Gastroesophageal sphincter (tissue), 4 donors: ENCODE measurements around the gene FAM83F. TPM values are rescaled to one million over a fixed set of nuclear protein-coding genes. Genes with fewer than 3 reads are reported as not detected.

ENCODE experiments used
- ATAC-seq: fragments of 150-250 bp; one replicate; pipeline ENCODE4 v1.9.1; 2016; ENCODE audit warnings: mild to moderate bottlenecking, moderate library complexity
- H3K27ac ChIP-seq, 4 donors: fragments of 200-600 bp; sonication (generic) in 3 of 4; 1 replicate in 3 of 4; 2 replicates in 1 of 4; pipeline ENCODE4 v1.5.1; 2016 to 2019
- H3K27me3 ChIP-seq: fragments of 200-600 bp; sonication (generic); one replicate; pipeline ENCODE4 v1.5.1; 2019
- H3K36me3 ChIP-seq, 2 donors: fragments of 200-600 bp; sonication (generic); one replicate each; pipeline ENCODE4 v1.5.1; 2019; ENCODE audit warnings: control low read depth in 1 of 2
- H3K4me1 ChIP-seq, 3 donors: fragments of 200-600 bp; sonication (generic); 1 replicate in 2 of 3; 2 replicates in 1 of 3; pipeline ENCODE4 v1.5.1; 2016 to 2019; ENCODE audit warnings: control low read depth in 2 of 3
- H3K4me3 ChIP-seq, 2 donors: fragments of 200-600 bp; sonication (generic); one replicate each; pipeline ENCODE4 v1.5.1; 2019; ENCODE audit warnings: mild to moderate bottlenecking in 1 of 2, moderate library complexity in 1 of 2
- H3K9me3 ChIP-seq, 3 donors: fragments of 200-600 bp; sonication (generic); one replicate each; pipeline ENCODE4 v1.5.1; 2017 to 2019; ENCODE audit warnings: control low read depth in 2 of 3
- CTCF ChIP-seq, 4 experiments: fragments of 200-600 bp in 2 of 4; fragments of 450-650 bp in 2 of 4; sonication (generic) in 1 of 4; IDR thresholded peaks; one replicate each; pipeline ENCODE4 v1.5.1; 2017 to 2019; ENCODE audit warnings: antibody characterized with exemption in 4 of 4, mild to moderate bottlenecking in 2 of 4, moderate library complexity in 2 of 4
- EP300 ChIP-seq: sonication (generic); formaldehyde crosslinking; IDR thresholded peaks from one replicate; pipeline ENCODE4 v1.6.1; 2017; ENCODE audit warnings: antibody characterized with exemption, mild to moderate bottlenecking
- POLR2A ChIP-seq, 2 donors: fragments of 450-650 bp; IDR thresholded peaks; one replicate each; pipeline ENCODE4 v1.6.1; 2017; ENCODE audit warnings: antibody characterized with exemption in 2 of 2, mild to moderate bottlenecking in 2 of 2, moderate library complexity in 1 of 2
- POLR2AphosphoS5 ChIP-seq: sonication (generic); formaldehyde crosslinking; IDR thresholded peaks from one replicate; pipeline ENCODE4 v1.6.1; 2017; ENCODE audit warnings: antibody characterized with exemption
- WGBS, 2 donors: methylation state at CpG; one replicate each; pipeline ENCODE4 v1.1.5; 2018; ENCODE audit warnings: low coverage in 1 of 2; 5-methylcytosine and 5-hydroxymethylcytosine counted together
- total RNA-seq, 4 donors: library from RNA; depleted of rRNA; stranded (reverse); fragments of >200 nt; gene quantifications; one replicate each; pipeline ENCODE4 v1.1.0, GENCODE V29; 2016

Gene FAM83F
- total RNA-seq, 4 donors from 2014 or later, result 0.46 to 4.2 (median 0.81) TPM

- WGBS, 2 donors, result 75 to 77% methylated on average over 7 to 9 of the region's 9 CpGs
- H3K4me1 ChIP-seq, result peaks cover 4 to 69% (median 15%) of the 10 kb centered on the region in 3 donors
Measured at GRCh38 chr22:40046126-40046525, 51.4 kb downstream of the FAM83F start.

DNA sequence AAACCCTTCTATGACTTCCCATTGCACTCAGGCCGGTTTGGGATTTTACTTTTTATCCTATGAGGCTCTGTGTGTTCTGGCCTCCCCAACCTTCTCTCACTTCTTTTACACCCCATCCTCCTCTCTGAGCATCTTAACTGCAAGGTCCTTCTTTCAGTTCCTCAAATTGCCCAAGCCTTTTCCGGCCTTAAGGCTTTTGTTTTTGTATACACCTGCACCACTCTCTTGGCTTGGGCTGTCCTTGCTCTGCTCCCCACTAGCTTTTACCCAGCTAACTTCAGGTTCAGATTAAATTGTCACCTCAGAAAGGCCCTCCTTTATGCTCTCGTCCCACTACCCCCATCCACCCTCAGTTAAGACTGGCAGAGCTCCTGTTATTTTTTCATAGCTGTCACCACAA, 55.5 kb downstream of the FAM83F start:
- ATAC-seq, result no peak
- Histone ChIP-seq H3K27me3 (no peaks in the 10 kb centered on the region), H3K27ac (no peak overlapping the region), H3K4me3 (no peak overlapping the region), H3K36me3 (no peaks in the 10 kb centered on the region), H3K9me3 (no peaks in the 10 kb centered on the region), H3K4me1 (peaks cover 0 to 71% (median 5%) of the 10 kb centered on the region in 3 donors)
- TF ChIP-seq CTCF (IDR thresholded peaks at IDR 0.05), result no peak
- TF ChIP-seq POLR2A (IDR thresholded peaks at IDR 0.05), result no peak
- no peak for TF ChIP-seq EP300
- no peak for TF ChIP-seq POLR2AphosphoS5
- 78 to 84% methylated on average over 2 to 3 of the region's 3 CpGs for WGBS, 2 donors

More at GRCh38 chr22:40046126-40046525, 51.4 kb downstream of the FAM83F start:
- Histone ChIP-seq H3K9me3 (no peaks in the 10 kb centered on the region), H3K4me3 (peak overlapping the region in 1 of 2 donors; percentile 81), H3K36me3 (no peaks in the 10 kb centered on the region), H3K27ac (peak overlapping the region in 1 of 4 donors; percentile 96), H3K27me3 (no peaks in the 10 kb centered on the region)
- no peak for ATAC-seq
- no peak for TF ChIP-seq POLR2A (IDR thresholded peaks at IDR 0.05)
- no peak for TF ChIP-seq CTCF (IDR thresholded peaks at IDR 0.05)
- no peak for TF ChIP-seq POLR2AphosphoS5
- TF ChIP-seq EP300, result no peak

DNA sequence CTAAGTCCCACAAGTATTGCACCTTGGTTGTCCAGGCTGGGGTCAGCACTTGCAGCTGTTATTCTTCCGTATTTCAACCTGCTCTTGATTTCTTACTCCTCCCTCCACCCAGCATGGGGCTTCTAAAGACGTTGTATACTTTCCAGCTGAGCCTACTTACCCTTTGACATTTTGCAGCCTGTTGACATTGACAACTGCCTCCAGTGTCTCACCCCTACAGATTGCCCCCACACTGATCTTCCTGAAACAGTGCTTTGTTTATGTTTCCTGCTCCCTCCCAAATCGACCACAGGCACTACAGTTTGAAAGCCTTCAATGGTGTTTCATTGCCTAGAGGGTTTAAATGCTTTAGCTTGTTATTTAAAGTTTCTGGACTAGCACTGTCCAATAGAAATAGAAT, 56.6 kb downstream of the FAM83F start:
- Histone ChIP-seq H3K4me1 (peaks cover 0 to 73% (median 0%) of the 10 kb centered on the region in 3 donors), H3K9me3 (no peaks in the 10 kb centered on the region), H3K27ac (no peak overlapping the region), H3K36me3 (no peaks in the 10 kb centered on the region), H3K27me3 (no peaks in the 10 kb centered on the region), H3K4me3 (no peak overlapping the region)
- TF ChIP-seq CTCF (IDR thresholded peaks at IDR 0.05) (no peak), POLR2AphosphoS5 (no peak), POLR2A (IDR thresholded peaks at IDR 0.05) (no peak), EP300 (no peak)
- ATAC-seq, result no peak
- WGBS, 2 donors, result 8 to 29% methylated on average over 2 to 3 of the region's 3 CpGs

DNA sequence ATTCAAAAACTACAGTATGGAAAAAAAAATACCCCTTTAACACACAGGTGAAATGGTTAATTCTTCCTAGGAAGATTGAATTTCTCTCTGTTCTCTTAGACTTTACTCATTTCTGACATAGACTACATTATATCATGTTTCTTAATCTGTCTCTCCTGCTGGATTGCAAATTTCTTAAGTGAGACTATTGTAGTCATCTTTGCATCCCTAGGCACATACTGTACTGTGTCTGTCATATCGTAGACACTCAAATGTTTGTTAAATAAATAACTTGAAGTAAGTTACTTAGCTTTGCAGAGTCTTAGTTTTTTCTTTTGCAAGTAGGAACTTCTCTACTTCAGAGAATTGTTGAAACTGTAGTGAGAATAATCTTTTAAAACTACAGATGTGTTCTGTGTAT, 58.7 kb downstream of the FAM83F start:
- Histone ChIP-seq H3K4me3 (no peak overlapping the region), H3K36me3 (no peaks in the 10 kb centered on the region), H3K27me3 (no peaks in the 10 kb centered on the region), H3K4me1 (peaks cover 0 to 65% (median 0%) of the 10 kb centered on the region in 3 donors), H3K9me3 (no peaks in the 10 kb centered on the region), H3K27ac (no peak overlapping the region)
- no peak for ATAC-seq
- TF ChIP-seq EP300 (no peak), POLR2A (IDR thresholded peaks at IDR 0.05) (no peak), POLR2AphosphoS5 (no peak), CTCF (IDR thresholded peaks at IDR 0.05) (no peak)
- 40 to 89% methylated on average over 1 of the region's 1 CpG for WGBS, 2 donors

DNA sequence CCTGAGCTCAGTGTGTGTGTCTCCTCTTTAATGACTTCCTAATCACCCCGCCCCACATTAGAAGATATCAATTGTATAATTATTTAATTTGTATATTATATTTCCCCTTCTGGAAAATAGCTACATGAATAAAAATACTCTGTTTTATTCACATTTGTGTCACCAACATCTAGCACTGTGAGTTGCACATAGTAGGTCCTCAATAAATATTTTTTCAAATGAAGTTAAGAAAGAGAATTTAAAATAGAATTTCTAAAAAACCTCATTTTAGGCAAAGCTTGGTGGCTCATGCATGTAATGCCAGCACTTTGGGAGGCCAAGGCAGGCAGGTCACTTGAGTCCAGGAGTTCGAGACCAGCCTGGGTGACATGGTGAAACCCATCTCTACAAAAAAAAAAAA, 59.7 kb downstream of the FAM83F start:
- WGBS, 2 donors, result 100% methylated on average over 1 of the region's 2 CpGs; no CpG with 5 or more reads in 1 of the 2 donors
- H3K27me3 ChIP-seq, result no peaks in the 10 kb centered on the region
- H3K27ac ChIP-seq, result no peak overlapping the region
- TF ChIP-seq POLR2A (IDR thresholded peaks at IDR 0.05) (no peak), CTCF (IDR thresholded peaks at IDR 0.05) (no peak), POLR2AphosphoS5 (no peak), EP300 (no peak)
- H3K9me3 ChIP-seq, result no peaks in the 10 kb centered on the region
- H3K4me1 ChIP-seq, result peaks cover 0 to 71% (median 0%) of the 10 kb centered on the region in 3 donors
- H3K4me3 ChIP-seq, result no peak overlapping the region
- no peak for ATAC-seq
- no peaks in the 10 kb centered on the region for H3K36me3 ChIP-seq
